IPS-NIHi7 (cell line): ENCODE data around the gene POFUT2.
"Not testable (repeated sequence)": the region's sequence is repeated elsewhere in the genome, so short reads cannot be mapped to it uniquely, and the experiment has no call there.

ENCODE experiments used
- DNase-seq: peaks from one replicate; pipeline ENCODE4 v3.0.0; 2012; ENCODE audit warnings: mixed read lengths; ENCODE audit errors: extremely low spot score

The POFUT2 gene

DNA sequence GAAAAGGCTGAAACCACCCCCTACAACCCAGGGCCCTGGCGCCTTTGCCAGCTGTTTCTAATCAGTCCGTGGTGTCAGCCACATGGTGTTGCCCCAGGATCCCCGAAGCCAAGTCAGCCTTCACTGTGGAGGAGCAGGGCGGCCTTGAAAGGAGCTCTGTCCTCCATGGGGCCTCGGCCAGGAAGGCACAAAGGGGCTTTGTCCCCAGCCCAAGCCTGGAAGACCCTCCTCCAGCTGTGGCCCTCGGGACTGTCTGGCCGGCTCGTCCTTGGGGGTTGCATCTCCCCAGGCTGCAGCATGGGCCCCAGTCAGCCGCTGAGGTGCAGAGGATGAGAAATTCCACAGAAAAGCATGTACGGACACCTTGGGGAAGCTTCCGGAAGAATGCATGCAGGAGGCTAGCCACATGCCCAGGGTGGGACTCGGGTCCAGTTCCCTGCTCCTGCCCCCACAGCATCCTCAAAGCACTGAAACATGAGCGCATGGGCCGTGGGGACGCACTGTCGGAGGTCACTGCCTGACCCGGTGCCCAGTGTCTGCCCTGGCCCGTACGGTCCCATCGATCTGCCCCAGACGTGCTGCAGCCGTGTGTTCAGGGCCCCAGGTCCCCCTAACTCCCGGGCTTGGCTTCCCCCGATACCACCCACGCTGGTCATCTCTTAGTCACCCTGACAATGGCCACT lies 38.6 kb upstream of the POFUT2 start:
- no peak for DNase-seq

DNA sequence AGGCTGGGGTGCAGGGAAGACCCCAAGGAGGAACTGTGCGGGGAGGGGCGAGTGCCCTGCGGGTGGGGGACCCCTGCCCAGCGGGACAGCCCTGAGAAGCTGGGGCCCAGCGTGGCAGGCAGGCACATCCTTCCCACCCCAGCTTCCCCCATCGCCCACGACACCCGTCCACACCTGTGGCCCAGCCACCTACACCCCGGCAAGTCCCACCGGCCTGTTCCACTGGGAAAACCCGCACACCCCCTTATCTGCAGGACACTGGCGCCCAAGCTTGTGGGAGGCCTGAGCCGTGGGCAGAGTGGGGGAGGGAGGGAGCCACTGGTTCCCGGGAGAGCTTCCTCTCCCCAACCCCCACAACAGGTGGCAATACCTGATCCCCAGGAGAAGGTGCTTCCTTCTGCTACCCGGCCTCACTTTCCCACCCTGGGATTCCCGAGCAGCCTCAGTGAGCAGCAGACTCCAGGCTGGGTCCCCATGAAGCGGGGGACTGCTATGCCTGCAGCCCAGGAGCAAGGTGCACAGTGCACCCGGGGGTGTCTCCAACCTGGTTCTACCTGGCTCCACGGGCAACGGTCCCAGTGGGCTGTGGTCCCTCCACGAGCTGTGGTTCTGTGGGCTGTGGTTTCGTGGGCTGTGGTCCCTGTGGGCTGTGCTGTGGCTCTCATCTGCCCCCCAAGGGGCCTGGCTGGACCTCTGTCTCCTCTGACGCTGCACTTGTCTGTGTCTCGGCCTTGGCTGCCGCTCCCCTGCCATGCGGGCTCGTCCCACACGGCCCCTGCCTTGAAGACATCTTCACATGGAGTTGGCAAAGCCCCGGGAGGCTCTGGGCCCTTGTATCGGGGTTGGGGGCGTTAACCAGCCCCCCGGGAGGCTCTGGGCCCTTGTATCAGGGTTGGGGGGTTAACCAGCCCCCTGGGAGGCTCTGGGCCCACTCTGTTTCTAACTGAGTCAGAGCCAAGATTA lies 37.8 kb upstream of the POFUT2 start:
- DNase-seq, result no peak

DNA sequence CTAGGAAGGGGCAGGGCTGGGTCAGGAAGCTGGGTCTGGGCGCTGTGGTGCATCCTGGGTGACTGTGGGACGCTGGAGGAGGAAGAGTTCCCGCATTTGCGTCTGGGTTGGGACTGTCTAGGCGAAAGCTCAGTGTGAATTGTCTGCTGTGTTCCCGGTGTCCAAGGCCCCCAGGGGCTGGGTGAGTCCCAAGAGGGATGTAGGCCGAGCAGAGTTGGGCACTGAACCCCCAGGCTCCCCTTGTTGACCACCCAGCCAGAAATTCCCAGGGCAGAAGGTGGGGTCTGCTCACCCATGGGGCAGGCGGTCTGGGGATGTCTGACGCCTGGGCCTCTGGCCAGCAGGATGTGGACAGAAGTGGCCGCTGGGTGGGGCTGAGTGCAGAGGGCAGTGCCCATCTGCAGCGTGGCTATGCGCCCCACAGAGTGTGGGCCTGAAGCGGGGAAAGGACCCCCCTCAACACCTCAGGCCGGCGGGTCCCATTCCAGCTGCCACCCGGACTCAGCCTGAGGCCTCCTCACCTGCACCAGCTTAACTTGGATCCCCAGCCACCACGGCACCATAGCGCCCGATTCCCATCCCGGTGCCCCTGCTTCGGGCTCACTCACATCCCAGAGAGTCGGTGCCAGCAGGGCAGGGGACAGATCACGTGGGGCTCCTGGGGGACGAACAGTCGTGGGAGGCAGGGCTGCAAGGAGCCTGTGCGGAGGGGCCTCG lies 37.0 kb upstream of the POFUT2 start:
- DNase-seq, result no peak

DNA sequence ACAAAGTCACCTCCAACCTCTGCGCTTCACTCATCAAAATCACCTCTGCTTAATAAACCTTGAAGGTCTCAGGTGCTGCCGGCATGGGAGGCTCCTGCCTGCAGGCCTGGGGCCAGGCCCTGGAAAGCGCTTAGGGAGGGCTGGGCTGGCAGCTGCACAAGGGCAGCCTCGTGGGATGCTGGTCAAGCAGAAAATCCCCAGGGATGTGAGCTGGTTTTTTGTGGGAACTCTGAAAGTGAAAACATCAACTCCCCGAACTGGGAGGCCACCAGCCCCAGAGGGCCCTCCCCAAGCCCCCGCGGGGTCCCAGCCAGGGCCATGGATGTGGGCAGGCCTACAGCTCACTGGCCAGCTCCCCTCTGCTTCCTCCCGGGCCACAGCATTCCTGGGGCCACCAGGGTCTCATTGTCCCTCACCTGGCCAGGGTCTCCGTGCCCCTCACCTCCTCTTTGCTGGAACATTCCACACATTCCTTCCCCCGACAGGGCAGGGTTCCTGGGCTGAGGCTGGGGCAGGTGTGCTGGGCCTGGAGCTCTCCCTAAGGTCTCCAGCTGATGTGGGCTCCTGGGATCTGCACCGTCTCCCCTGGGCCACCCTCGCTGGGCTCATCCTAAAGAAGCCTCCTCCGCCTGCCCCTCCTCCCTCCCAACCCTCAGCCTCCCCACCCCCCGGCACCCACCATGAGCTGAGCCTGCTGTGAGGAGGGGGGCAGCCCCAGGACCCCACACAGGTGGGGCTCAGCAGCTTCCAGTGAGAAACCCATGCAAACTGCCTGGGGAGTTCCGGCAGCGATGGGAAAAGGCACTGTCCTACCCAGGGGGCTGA lies 36.0 kb upstream of the POFUT2 start:
- no peak for DNase-seq

DNA sequence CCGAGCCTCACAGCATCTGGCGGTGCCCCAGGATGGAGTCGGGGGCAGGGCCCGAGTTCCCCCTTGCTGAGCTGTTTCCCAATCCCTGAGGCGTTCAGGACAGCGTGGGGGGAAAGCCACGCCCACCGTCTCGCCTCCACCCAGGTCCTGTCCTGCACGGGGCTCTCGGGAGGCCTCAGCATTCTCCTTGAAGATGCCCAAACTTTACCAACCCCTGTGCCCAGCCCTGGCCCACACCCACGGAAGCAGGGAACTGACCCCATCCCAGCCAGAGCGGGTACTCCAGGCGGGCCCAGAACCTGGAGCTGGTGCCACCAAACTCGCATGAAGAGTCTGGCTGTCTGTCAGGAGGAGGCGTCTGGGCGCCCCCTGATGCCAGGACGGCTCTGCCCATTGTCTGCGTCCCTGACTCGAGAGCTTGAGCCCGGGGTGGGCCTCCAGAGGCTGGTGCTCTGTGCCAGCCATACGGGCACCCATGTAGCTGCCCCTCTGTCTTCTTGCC lies 35.3 kb upstream of the POFUT2 start:
- DNase-seq, result no peak

DNA sequence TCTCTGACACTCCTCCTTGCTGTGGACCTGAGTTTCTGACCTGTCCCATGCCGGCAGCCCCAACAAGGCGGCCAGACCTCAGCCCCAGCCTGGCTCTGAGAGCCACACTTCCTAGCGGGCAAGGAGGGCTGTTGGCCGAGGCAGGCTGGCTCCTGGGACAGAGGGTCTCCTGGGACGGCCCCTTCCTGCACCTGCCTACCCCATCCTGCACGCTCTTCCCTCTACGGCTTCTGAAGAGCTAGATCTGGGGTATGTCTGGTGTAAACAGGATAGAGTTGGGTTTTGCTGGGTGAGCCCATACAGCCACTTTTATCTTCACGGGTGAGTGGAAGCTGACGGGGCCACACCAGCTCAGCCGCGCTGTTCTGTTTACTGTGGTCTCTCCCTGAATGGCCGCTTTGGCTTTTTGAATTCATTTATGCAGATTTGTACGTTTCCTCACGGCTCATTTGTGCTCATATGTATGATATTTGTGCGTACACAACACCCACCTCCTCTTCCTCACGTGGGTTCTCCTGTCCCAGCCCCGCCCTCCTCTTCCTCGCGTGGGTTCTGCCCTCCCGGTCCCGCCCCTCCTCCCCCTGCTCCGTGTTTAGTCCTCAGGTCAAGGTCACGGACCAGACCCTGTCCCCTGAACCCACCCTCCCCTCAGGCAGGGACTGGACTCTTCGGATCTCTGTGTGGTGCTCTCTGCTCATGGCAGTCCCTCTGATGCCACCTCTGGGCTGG lies 34.7 kb upstream of the POFUT2 start:
- no peak for DNase-seq

DNA sequence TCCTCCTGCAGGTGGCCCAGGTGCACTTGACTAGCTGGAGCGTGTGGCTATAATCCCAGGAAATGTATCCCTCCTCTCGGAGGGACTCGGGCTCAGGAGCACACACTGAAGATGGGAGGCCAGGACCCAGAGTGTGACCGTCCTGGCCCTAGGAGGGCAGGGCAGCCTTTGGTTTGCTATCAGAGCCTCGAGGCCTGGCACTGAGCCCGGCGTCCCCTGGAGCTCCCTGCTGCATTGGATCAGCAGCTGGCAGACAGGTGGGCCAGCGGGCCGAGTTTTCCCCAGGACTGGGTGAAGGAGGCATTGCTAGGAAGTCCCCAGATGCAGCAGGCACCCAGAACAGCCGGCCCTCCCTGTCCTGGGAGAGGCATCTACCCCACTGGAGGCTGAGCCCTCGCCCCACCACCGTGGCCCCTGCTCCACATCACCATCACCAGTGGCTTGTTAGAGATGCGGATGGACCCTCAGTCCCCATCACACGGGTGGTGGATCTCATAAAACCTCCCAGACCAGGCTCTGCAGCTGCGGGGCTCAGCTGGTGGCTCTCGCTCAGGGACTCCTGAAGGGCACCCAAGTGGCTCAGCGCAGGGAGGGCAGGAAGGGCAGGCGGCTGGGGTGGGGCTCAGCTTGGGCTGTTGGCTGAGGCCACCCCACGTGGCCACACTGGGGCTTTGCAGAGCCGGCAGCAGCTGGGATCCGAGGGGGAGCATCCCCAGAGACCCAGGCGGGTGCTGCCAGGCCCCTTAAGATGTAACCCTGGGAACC lies 32.7 kb upstream of the POFUT2 start:
- DNase-seq, result no peak

DNA sequence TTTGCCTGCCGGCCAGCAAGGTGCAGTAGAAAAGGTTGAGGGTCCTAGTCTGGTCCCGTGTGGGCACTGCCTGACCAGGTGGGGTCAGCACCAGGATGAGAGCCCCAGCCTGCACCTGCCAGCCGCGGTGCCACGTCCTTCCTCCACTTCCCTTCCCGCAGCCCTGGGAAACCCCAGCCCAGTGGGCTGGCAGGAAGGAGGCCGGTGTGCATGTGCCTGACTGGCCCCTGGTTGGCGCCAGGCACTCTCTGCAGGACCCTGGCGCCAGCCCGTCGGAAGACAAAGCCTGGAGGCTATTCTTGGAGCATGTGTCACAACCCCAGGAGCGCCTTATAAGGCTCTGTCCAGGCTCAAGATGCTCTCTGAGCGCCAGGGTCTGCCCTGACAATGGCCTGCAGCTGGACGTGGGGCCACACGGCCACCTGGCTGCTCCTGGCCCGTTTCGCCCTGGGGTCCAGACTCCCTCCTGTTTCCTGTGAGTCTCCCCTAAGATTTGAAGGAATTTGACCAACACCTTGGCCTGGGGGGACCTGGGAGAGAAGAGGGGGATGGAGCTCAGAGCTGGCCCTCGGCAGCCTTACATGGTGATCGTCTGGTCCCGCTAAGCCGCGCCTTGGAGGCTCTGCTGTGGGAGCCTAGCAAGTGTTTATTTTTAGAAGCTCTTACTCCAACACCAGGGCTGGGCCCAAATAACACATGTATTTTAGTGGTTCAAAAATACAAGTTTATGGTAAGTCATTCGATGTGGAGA lies 31.9 kb upstream of the POFUT2 start:
- no peak for DNase-seq

DNA sequence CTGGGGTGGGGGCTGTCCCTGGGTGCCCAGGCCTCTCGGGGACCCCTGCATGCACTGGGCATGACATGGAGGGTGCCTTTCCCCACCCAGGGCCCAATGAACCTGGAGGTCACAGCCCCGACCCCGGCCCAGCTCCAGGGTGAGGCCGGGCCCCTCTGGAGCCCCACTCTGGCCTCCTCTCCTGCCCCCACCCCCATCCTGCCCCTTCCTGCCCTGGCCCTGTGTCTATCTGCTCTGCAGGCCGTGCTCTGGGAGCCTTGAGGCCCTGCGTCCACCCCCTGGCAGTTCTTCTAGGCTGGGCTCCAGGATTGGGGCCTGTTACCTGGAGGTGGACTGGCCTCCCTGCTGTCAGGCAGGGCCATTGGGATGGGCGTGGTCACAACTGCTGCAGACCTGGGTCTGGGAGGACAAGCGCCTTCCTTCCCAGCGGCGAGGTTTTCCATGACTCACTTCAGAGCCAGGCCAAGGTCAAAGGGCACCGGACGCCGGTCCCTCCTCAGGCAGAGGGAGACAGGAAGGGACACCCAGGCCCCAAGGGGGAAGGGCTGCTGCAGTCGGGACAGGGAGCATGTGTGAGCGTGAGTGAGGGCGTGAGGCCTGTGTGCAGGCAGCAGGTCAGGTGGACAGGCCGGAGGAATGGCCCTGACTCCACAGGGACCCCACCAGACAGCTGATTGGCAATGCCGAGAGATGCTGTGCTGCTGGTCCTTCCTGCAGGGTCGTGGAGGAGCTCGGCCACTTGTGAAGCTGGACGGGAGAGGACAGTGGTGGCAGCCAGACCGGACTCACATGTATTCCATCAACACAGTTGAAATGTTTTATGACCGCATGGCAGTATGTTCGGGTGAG lies 31.1 kb upstream of the POFUT2 start:
- no peak for DNase-seq

DNA sequence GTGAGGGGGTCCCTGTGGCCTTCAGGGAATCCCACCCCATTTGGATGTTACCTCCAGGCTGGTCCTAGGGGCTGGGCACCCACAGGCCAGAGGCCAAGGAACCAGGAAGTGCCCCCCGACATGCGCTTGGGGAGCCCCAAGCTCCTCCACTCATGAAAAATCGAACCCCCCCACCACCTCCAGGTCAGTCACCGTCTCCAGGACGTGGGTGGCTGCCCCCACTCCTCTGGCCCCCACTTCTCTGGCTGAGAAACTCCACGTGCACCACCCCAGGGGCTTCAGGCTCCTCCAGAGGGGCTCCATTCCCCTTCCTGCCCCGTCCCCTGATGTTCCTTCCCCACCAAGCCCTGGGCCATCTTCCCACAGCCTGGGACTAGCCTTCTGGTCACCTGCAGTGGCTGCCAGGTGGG lies 30.5 kb upstream of the POFUT2 start:
- DNase-seq, result no peak

DNA sequence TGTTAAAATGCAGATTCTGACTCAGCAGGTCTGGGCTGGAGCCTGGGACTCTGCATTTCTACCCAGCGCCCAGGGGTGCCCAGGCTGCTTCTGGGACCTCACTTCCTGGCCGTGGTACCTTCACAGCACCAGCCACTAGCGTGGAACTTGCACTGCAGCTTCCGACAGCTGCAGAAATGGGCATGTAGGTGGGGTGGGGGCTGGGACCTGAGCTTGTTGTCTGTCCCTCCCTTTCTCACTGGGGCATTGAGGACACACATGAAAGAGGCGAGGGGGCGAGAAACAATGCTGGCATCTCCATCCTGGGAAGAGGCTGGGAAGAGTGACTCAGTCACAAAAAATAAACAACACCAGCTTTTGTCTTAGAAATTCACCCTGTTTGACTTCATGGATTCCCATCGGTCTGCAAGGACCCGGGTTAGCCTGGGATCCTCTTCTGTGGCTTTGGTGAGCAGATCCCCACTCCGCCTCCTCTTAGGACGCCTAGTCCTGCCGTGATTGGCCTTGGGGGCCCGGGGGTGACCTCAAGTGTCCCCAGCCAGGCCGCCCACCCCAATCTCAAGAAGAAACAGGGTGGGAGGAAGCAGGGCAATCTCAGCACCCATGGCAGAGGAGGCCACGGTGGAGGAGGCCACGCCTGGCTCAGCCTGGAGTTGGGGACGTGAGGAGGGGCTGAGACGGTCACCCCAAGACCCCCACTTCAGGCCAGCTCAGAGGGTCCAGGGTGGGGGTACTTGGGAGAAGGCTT lies 29.9 kb upstream of the POFUT2 start:
- no peak for DNase-seq

DNA sequence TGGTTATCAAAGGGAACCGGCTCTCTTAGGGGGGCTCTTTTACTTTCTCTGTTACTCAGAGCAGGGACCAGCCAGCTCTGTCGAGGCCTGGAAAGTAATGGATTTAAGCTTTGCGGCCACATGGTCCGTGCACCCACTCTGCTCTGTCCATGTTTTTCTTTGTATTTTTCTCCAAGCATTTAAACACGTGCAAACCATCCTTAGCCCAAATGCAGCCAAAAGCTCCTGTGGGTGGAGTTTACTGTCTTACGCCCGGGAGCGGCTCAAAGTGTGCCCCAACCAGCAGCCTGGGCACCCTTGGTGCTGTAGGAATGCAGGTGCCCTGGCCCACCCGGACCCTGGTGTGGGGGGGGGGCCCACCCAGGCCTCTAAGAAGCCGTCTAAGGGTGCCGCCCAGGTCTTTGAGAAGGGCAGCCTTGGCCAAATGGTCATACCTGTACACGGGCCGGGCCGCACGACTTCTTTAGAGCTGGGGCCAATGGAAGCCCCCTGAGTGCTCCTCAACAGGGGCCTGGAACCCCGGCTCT lies 29.2 kb upstream of the POFUT2 start:
- DNase-seq, result no peak

DNA sequence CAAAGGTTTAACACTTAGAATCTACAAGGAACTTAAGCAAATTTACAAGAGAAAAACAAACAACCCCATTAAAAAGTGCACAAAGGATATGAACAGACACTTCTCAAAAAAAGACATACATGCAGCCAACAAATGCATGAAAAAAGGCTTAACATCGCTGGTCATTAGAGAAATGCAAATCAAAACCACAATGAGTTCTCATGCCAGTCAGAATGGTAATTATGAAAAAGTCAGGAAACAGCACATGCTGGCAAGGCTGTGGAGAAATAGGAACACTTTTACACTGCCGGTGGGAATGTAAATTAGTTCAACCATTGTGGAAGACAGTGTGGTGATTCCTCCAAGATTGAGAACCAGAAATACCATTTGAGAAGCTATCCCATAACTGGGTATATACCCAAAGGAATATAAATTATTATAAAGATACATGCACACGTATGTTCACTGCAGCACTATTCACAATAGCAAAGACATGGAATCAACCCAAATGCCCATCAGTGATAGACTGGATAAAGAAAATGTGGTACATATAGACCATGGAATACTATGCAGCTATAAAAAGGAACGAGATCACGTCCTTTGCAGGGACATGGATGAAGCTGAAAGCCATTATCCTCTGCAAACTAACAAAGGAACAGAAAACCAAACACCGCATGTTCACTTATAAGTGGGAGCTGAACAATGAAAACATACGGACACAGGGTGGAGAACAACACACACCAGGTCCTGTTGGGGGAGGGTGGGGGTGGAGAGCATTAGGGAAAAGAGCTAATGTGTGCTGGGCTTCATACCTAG lies 28.2 kb upstream of the POFUT2 start:
- DNase-seq, result not testable (repeated sequence)

DNA sequence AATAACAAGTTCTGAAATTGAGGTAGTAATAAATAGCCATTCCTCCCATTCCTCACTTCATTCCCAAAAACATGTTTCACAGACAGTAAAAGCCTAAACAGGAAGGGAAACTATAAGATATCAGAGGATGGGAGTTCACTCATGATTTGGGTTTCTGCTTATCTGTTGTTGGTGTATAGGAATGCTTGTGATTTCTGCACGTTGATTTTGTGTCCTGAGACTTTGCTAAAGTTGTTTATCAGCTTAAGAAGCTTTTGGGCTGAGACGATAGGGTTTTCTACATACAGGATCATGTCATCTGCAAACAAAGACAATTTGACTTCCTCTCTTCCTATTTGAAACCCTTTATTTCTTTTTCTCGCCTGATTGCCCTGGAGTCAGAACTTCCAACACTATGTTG lies 26.0 kb upstream of the POFUT2 start:
- no peak for DNase-seq

DNA sequence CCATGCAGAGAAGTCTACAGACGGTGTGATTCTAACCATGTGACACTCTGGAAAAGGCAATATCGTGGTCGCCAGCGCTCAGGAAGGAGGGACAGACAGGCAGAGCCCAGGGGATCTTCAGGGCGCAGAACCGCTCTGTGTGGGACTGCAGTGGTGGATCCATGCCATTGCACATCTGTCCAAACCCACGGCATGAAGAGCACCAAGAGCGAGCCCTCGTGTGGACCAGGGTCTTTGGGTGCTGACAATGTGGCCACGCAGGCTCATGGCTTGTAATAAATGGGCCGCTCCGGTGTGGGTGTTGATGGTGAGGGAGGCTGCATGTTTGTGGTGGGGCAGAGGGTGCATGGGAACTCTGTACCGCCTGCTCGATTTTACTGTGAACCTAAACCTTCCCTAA lies 25.3 kb upstream of the POFUT2 start:
- no peak for DNase-seq

DNA sequence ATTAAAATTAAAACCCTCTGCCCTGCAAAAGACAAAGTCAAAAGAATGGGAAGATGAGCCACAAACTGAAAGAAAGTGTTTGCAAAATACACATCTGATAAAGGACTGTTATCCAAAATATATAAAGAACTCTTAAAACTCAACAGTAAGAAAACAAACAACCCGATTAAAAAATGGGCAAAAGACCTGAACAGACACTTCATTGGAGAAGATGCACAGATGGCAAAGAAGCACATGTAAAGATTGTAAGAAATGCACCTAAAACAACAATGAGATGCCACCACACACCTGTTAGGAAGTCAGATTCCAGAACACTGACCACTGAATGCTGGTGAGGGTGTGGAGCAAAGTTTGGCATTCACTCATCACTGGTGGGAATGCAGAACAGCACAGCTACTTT lies 24.6 kb upstream of the POFUT2 start:
- DNase-seq, result no peak
